ENCODE measurements around the gene NDRG3. TPM values are rescaled to one million over a fixed set of nuclear protein-coding genes. Genes with fewer than 3 reads are reported as not detected.

Gene NDRG3
- total RNA-seq, 1 donor: 23.1 TPM

DNA sequence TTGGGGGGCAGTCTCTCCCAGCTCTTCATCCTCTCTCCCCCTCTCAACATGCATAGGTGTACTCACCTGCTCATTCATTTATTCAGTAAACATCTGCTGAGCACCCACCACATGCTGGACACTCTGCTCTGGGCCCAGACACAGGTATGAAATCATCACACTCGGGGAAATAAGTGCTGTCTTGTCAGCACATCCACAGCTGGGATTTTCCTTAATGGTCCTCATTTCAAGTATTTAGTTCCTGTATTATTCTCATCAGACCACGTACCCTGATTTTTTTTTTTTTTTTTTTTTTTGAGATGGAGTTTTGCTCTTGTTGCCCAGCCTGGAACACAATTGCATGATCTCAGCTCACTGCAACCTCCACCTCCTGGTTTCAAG is 121.0 kb downstream of the NDRG3 start:
- no peak overlapping the region for H3K4me3 ChIP-seq (ENCODE audit: low read depth, low read length)
- TF ChIP-seq, protein P1, sequence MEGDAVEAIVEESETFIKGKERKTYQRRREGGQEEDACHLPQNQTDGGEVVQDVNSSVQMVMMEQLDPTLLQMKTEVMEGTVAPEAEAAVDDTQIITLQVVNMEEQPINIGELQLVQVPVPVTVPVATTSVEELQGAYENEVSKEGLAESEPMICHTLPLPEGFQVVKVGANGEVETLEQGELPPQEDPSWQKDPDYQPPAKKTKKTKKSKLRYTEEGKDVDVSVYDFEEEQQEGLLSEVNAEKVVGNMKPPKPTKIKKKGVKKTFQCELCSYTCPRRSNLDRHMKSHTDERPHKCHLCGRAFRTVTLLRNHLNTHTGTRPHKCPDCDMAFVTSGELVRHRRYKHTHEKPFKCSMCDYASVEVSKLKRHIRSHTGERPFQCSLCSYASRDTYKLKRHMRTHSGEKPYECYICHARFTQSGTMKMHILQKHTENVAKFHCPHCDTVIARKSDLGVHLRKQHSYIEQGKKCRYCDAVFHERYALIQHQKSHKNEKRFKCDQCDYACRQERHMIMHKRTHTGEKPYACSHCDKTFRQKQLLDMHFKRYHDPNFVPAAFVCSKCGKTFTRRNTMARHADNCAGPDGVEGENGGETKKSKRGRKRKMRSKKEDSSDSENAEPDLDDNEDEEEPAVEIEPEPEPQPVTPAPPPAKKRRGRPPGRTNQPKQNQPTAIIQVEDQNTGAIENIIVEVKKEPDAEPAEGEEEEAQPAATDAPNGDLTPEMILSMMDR (IDR thresholded peaks at IDR 0.05; ENCODE audit: insufficient read depth, low read length): no peak
- DNase-seq (ENCODE audit: low read depth): no peak

DNA sequence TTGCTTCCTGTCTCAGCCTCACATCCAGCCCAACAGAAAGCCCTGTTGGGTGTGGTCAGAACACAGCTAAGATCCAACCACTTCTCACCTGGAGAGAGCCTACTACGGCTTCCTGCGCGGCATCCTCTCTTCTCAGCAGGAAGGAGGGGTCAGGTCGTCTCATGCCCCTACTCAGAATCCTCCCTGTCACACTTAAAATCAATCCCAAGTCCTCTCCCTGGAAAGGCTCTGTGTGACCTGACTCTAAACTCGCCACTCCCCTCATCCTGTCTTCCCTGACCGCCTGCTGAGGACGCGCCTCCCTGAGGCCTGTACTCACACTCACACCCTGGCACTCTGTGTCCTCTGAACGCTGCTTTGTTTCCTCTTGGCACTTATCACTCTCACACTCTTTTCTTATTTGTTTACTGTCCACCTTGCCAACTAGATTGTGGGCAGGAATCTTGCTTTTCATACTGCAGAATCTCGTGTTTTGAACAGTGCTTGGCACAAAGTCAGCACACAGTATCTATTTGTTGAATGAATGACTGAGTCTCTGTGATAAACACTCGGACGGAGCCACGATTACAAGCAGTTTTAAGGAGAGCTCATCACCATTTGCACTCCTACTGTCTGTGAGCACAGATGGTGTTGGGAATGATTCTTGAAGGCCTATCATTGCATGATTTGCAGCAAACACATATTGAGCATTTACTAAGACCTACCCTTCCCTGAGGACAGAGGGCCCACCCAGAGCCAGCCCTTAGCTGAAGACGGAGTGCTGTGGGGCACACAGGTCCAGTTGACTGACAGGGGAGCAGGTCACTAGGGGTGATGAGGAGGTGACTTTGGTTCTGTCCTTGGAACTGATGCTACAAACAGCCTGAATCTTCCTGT is 121.6 kb downstream of the NDRG3 start:
- TF ChIP-seq, protein P1 (IDR thresholded peaks at IDR 0.05; ENCODE audit: insufficient read depth, low read length): no peak

GRCh38 chr20:36623444-36623843 is 122.4 kb downstream of the NDRG3 start:
- no peak overlapping the region for H3K4me3 ChIP-seq (ENCODE audit: low read depth, low read length)
- no peak for DNase-seq (ENCODE audit: low read depth)
- TF ChIP-seq, protein P1 (IDR thresholded peaks at IDR 0.05; ENCODE audit: insufficient read depth, low read length): no peak

More for the DNA sequence above, 121.6 kb downstream of the NDRG3 start:
- no peak for DNase-seq (ENCODE audit: low read depth)
- H3K4me3 ChIP-seq (ENCODE audit: low read depth, low read length): no peak overlapping the region

GRCh38 chr20:36620917-36621316 is 125.0 kb downstream of the NDRG3 start:
- DNase-seq (ENCODE audit: low read depth): no peak
- no peak overlapping the region for H3K4me3 ChIP-seq (ENCODE audit: low read depth, low read length)
- TF ChIP-seq, protein P1 (IDR thresholded peaks at IDR 0.05; ENCODE audit: insufficient read depth, low read length): no peak

GRCh38 chr20:36614781-36615557 is 130.9 kb downstream of the NDRG3 start:
- DNase-seq (ENCODE audit: low read depth): no peak
- TF ChIP-seq, protein P1 (IDR thresholded peaks at IDR 0.05; ENCODE audit: insufficient read depth, low read length): no peak

DNA sequence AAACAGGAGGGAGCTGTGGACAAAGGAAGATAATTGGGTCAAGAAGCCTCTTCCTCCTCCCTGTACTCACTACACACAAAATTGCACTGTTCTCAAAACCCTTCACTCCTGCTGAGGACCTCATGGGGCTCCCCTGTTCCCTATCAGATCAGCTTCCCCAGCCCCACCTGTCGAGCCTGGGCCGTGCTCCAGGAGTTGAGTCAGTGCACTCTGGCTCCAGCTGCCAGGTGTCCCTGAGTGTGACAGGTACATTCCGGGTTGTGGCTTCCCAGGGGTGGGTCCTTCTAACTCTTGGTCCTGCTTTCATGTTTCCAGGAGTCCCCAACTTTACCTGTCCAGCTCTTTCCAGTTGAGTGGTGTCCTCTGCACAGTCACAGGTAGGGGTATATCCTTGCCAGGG is 131.9 kb downstream of the NDRG3 start:
- H3K4me3 ChIP-seq (ENCODE audit: low read depth, low read length): no peak overlapping the region
- TF ChIP-seq, protein P1 (IDR thresholded peaks at IDR 0.05; ENCODE audit: insufficient read depth, low read length): no peak
- DNase-seq (ENCODE audit: low read depth): no peak

More at GRCh38 chr20:36614781-36615557, 130.9 kb downstream of the NDRG3 start:
- no peak overlapping the region for H3K4me3 ChIP-seq (ENCODE audit: low read depth, low read length)
